Motor neuron (in vitro differentiated cells): Measurements from ENCODE around the gene THOC5. TPM values are rescaled to one million over a fixed set of nuclear protein-coding genes. Genes with fewer than 3 reads are reported as not detected.
"Not testable (repeated sequence)": the region's sequence is repeated elsewhere in the genome, so short reads cannot be mapped to it uniquely, and the experiment has no call there.

Experiments used
- ATAC-seq, 8 experiments: fragments of 200-7000 bp; cut with Tn5 transposase; replicated peaks in 6 of 8; 2 replicates each; pipeline ENCODE4 v1.8.0; 2021; ENCODE audit warnings: mild to moderate bottlenecking in 8 of 8, moderate library complexity in 8 of 8
- H3K27ac ChIP-seq, 2 donors: fragments of 250-450 bp; sonication (Bioruptor Pico); 2 replicates each; pipeline ENCODE4 v1.9.0; 2021; ENCODE audit warnings: antibody characterized with exemption in 2 of 2, mild to moderate bottlenecking in 2 of 2, moderate library complexity in 1 of 2
- H3K4me1 ChIP-seq, 2 donors: fragments of 250-450 bp; sonication (Bioruptor Pico); replicated peaks in 1 of 2; 2 replicates each; pipeline ENCODE4 v1.6.1; 2021; ENCODE audit warnings: antibody characterized with exemption in 2 of 2, mild to moderate bottlenecking in 2 of 2, moderate library complexity in 1 of 2
- H3K4me3 ChIP-seq, 5 donors: fragments of 250-450 bp; sonication (Bioruptor Pico); 2 replicates each; pipeline ENCODE4 v1.9.0; 2021; ENCODE audit warnings: antibody characterized with exemption in 5 of 5, mild to moderate bottlenecking in 5 of 5, moderate library complexity in 4 of 5
- WGBS, 10 experiments: fragments of 450-650 bp; shearing (Covaris generic); methylation state at CpG; one replicate each; pipeline ENCODE4 v1.0.0; 2022; 5-methylcytosine and 5-hydroxymethylcytosine counted together
- in situ Hi-C, 9 experiments: fragments of 400-800 bp; cut with MboI; loops; one replicate each; pipeline ENCODE4 v1.15.0; 2021; ENCODE audit warnings: low sequenced_read_pairs in 9 of 9, low pct_unique_long_range_greater_than_20kb in 2 of 9; ENCODE audit not compliant: unreplicated experiment in 9 of 9
- total RNA-seq, 8 experiments: library from RNA; unstranded; fragments of 300-600 nt; gene quantifications; 2 replicates each; pipeline versions ENCODE4 v1.2.3 to v1.2.4, GENCODE V29; 2022

THOC5 gene
- total RNA-seq, 8 experiments from 2014 or later = 24.1 to 85.2 (median 44.1) TPM

GRCh38 chr22:29517215-29517908 is 36.2 kb downstream of the THOC5 start:
- Histone ChIP-seq H3K4me3 (no peak overlapping the region), H3K4me1 (no peaks in the 10 kb centered on the region), H3K27ac (no peak overlapping the region)
- peak in 3 of 8 experiments; percentile 11 to 80 (median 26) for ATAC-seq
- 60 to 100% (median 77%) methylated on average over 1 to 3 of the region's 5 CpGs; no CpG with 5 or more reads in 4 of the 10 experiments for WGBS, 10 experiments
- in situ Hi-C loops = no loop called here

- in situ Hi-C loops = no loop called here
- 66 to 100% (median 98%) methylated on average over 1 to 4 of the region's 4 CpGs; no CpG with 5 or more reads in 2 of the 10 experiments for WGBS, 10 experiments
- ATAC-seq = no peak
- no peaks in the 10 kb centered on the region for H3K4me1 ChIP-seq
- H3K4me3 ChIP-seq = no peak overlapping the region
- no peak overlapping the region for H3K27ac ChIP-seq
Measured at GRCh38 chr22:29512031-29512430, 41.5 kb downstream of the THOC5 start.

- Histone ChIP-seq H3K4me3 (no peak overlapping the region), H3K4me1 (no peaks in the 10 kb centered on the region), H3K27ac (no peak overlapping the region)
- in situ Hi-C loops = no loop called here
- peak in 2 of 8 experiments; percentile 53 to 63 for ATAC-seq
- 0 to 100% (median 50%) methylated on average over 1 to 3 of the region's 8 CpGs; no CpG with 5 or more reads in 3 of the 10 experiments for WGBS, 10 experiments
Measured at GRCh38 chr22:29511126-29511862, 42.3 kb downstream of the THOC5 start.

- H3K27ac ChIP-seq = no peak overlapping the region
- no peak for ATAC-seq
- H3K4me1 ChIP-seq = no peaks in the 10 kb centered on the region
- 86 to 100% (median 91%) methylated on average over 1 to 2 of the region's 2 CpGs; no CpG with 5 or more reads in 4 of the 10 experiments for WGBS, 10 experiments
- no peak overlapping the region for H3K4me3 ChIP-seq
- in situ Hi-C loops = no loop called here
Measured at GRCh38 chr22:29510542-29510941, 43.0 kb downstream of the THOC5 start.

- no peaks in the 10 kb centered on the region for H3K4me1 ChIP-seq
- no peak for ATAC-seq
- no peak overlapping the region for H3K4me3 ChIP-seq
- in situ Hi-C loops = no loop called here
- 83 to 100% methylated on average over 1 of the region's 1 CpG; no CpG with 5 or more reads in 8 of the 10 experiments for WGBS, 10 experiments
- no peak overlapping the region for H3K27ac ChIP-seq
Measured at GRCh38 chr22:29509815-29510214, 43.7 kb downstream of the THOC5 start.

- no peak overlapping the region for H3K4me3 ChIP-seq
- no peaks in the 10 kb centered on the region for H3K4me1 ChIP-seq
- ATAC-seq = no peak
- no peak overlapping the region for H3K27ac ChIP-seq
- in situ Hi-C loops = no loop called here
Measured at GRCh38 chr22:29509298-29509697, 44.3 kb downstream of the THOC5 start.

GRCh38 chr22:29503811-29504372 is 49.7 kb downstream of the THOC5 start:
- Histone ChIP-seq H3K4me3 (no peak overlapping the region), H3K4me1 (no peaks in the 10 kb centered on the region), H3K27ac (peak overlapping the region in 1 of 2 donors; percentile 30)
- in situ Hi-C loops = no loop called here
- 33 to 80% (median 64%) methylated on average over 1 to 7 of the region's 7 CpGs; no CpG with 5 or more reads in 1 of the 10 experiments for WGBS, 10 experiments
- ATAC-seq = peak; percentile 49 to 92 (median 72)

- no peaks in the 10 kb centered on the region for H3K4me1 ChIP-seq
- no peak overlapping the region for H3K27ac ChIP-seq
- in situ Hi-C loops = no loop called here
- H3K4me3 ChIP-seq = no peak overlapping the region
- WGBS, 10 experiments = 90 to 98% (median 94%) methylated on average over 4 to 8 of the region's 8 CpGs
- no peak for ATAC-seq
Measured at GRCh38 chr22:29499852-29500251, 53.7 kb downstream of the THOC5 start.

GRCh38 chr22:29493636-29494035 is 59.9 kb downstream of the THOC5 start:
- in situ Hi-C loops = no loop called here
- H3K4me1 ChIP-seq = no peaks in the 10 kb centered on the region
- ATAC-seq = no peak
- no peak overlapping the region for H3K4me3 ChIP-seq
- 20 to 100% (median 83%) methylated on average over 1 of the region's 1 CpG; no CpG with 5 or more reads in 4 of the 10 experiments for WGBS, 10 experiments
- H3K27ac ChIP-seq = no peak overlapping the region

- in situ Hi-C loops = no loop called here
- 100% methylated on average over 1 to 3 of the region's 6 CpGs; no CpG with 5 or more reads in 4 of the 10 experiments for WGBS, 10 experiments
- no peaks in the 10 kb centered on the region for H3K4me1 ChIP-seq
- ATAC-seq = peak in 1 of 8 experiments; percentile 67
- H3K27ac ChIP-seq = no peak overlapping the region
- no peak overlapping the region for H3K4me3 ChIP-seq
Measured at GRCh38 chr22:29491012-29491411, 62.5 kb downstream of the THOC5 start.

- WGBS, 10 experiments = 40 to 100% (median 86%) methylated on average over 1 to 5 of the region's 8 CpGs; no CpG with 5 or more reads in 1 of the 10 experiments
- H3K4me1 ChIP-seq, H3K27ac ChIP-seq, ATAC-seq, H3K4me3 ChIP-seq, in situ Hi-C loops: not testable (repeated sequence)
Measured at GRCh38 chr22:29489127-29489780, 64.3 kb downstream of the THOC5 start.

GRCh38 chr22:29487426-29487986 is 66.1 kb downstream of the THOC5 start:
- Histone ChIP-seq H3K4me1 (no peaks in the 10 kb centered on the region), H3K27ac (no peak overlapping the region), H3K4me3 (no peak overlapping the region)
- WGBS, 10 experiments = 47 to 100% (median 94%) methylated on average over 1 to 3 of the region's 6 CpGs; no CpG with 5 or more reads in 3 of the 10 experiments
- no peak for ATAC-seq
- in situ Hi-C loops = no loop called here
